HUES6 (cell line): Measurements from ENCODE around the gene IVD.
A peak's percentile ranks its signal among the peaks of the same experiment; 100 is the strongest.

ENCODE experiments used
- H3K27ac ChIP-seq: 2 replicates; pipeline ENCODE4 v1.7.0; 2013; ENCODE audit warnings: low read depth, mild to moderate bottlenecking, low read length, inconsistent platforms
- H3K27me3 ChIP-seq: 2 replicates; pipeline ENCODE4 v1.6.1; 2013; ENCODE audit warnings: low read length; ENCODE audit not compliant: control insufficient read depth, insufficient read depth
- H3K36me3 ChIP-seq: 2 replicates; pipeline ENCODE4 v1.6.1; 2013; ENCODE audit warnings: low read length; ENCODE audit not compliant: control insufficient read depth, insufficient read depth
- H3K4me1 ChIP-seq: 2 replicates; pipeline ENCODE4 v1.6.1; 2013; ENCODE audit warnings: low read length; ENCODE audit not compliant: control insufficient read depth, insufficient read depth
- H3K4me3 ChIP-seq: 2 replicates; pipeline ENCODE4 v1.5.1; 2013; ENCODE audit warnings: low read depth, low read length
- H3K9ac ChIP-seq: one replicate; pipeline ENCODE4 v1.6.1; 2013; ENCODE audit warnings: mild to moderate bottlenecking, low read length
- H3K9me3 ChIP-seq: 2 replicates; pipeline ENCODE4 v1.6.1; 2013; ENCODE audit warnings: low read depth, low read length; ENCODE audit not compliant: control insufficient read depth, insufficient read depth

Gene IVD

DNA sequence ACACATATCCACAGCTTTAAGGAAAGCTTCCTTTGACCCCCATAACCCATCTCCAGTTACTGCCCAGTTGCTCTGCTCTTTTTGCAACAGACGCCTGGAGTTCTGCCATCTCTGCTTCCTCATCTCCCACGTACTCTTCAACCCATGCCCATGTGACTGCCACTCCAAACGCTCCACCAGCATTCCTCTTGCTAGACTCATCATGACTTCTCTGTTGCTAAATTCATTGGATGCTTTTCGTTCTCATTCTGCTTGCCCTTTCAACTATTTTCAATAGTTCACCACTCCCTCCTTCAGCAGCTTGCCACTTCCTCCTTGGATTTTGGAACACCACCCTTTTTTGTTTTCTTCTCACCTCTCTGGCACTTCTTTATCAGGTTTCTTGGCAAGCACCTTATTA, 25.7 kb upstream of the IVD start:
- no peak overlapping the region for H3K9ac ChIP-seq
- H3K4me3 ChIP-seq = no peak overlapping the region
- H3K27ac ChIP-seq = no peak overlapping the region
- H3K36me3 ChIP-seq = peaks cover 5% of the 10 kb centered on the region
- H3K9me3 ChIP-seq = no peaks in the 10 kb centered on the region
- peaks cover 8% of the 10 kb centered on the region; the same call in 1 of the 2 replicates for H3K4me1 ChIP-seq
- no peaks in the 10 kb centered on the region for H3K27me3 ChIP-seq

GRCh38 chr15:40380636-40381035, 25.0 kb upstream of the IVD start:
- Histone ChIP-seq H3K27me3 (no peaks in the 10 kb centered on the region), H3K27ac (no peak overlapping the region)

DNA sequence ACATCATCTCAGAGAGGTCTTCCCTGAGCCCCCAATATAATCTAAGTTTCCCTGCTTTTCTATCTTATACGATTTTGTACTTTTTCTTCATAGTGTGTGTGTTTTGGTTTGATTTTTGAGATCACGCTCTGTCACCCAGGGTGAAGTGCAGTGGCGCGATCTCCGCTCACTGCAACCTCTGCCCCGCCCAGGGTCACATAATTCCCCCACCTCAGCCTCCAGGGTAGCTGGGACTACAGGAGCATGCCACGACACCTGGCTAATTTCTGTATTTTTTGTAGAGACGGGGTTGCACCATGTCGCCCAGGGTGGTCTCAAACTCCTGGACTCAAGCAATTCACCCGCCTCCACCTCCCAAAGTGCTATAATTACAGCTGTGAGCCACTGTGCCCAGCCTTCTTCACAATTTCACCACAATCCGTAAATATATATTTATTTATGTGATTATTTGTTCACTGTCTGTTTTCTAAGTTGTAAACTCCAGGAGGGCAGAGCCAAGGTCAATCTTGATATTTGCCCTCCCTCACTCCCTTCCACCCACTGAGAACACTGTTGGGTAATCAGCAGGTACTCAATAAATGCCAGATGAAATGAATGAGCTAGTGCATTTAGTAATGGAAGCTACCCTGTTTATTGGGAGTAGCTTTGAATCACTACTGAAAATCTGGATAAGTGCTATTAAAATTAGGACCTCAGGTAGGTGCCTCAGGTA, 23.6 kb upstream of the IVD start:
- Histone ChIP-seq H3K4me3 (peak overlapping the region; percentile 73), H3K9ac (no peak overlapping the region), H3K36me3 (peaks cover 25% of the 10 kb centered on the region), H3K9me3 (peaks cover 4% of the 10 kb centered on the region; the same call in 1 of the 2 replicates), H3K27ac (no peak overlapping the region), H3K27me3 (no peaks in the 10 kb centered on the region), H3K4me1 (peaks cover 8% of the 10 kb centered on the region; the same call in 1 of the 2 replicates)

More at GRCh38 chr15:40380636-40381035, 25.0 kb upstream of the IVD start:
- Histone ChIP-seq H3K4me3 (no peak overlapping the region), H3K36me3 (peaks cover 13% of the 10 kb centered on the region), H3K4me1 (peaks cover 8% of the 10 kb centered on the region; the same call in 1 of the 2 replicates), H3K9ac (no peak overlapping the region), H3K9me3 (no peaks in the 10 kb centered on the region)

GRCh38 chr15:40382580-40383456, 22.8 kb upstream of the IVD start, which contains the start of gene KNSTRN:
Gene KNSTRN (plus strand): TSS chr15:40382721. CDS start chr15:40382836, 115 bp downstream.
- H3K4me1 ChIP-seq = peaks cover 8% of the 10 kb centered on the region; the same call in 1 of the 2 replicates
- H3K27me3 ChIP-seq = no peaks in the 10 kb centered on the region
- H3K36me3 ChIP-seq = peaks cover 34% of the 10 kb centered on the region
- peak within 1 kb of the TSS; percentile 73 for H3K4me3 ChIP-seq
- H3K9me3 ChIP-seq = peaks cover 11% of the 10 kb centered on the region
- peak within 1 kb of the TSS; percentile 47; the same call in 1 of the 2 replicates for H3K27ac ChIP-seq
- peak within 1 kb of the TSS; percentile 71 for H3K9ac ChIP-seq

DNA sequence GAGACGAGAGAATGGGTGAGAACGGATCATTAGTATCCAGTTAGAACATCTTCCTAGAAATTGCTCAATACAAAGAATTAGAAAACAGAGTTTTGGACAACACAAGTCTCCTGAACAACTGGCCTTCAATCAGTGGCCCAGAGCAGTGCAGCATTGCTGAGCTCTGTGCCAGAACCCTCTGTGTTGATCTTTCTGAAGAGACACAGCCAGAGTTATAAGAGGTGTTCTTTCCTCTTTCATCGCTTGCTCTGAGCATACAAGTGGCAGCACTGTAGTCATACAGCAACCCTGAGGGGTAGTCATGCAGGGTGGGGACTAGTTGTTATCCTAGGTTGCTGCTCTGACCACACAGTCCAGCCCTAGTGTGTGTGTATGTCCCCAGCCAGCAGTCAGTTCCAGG, 19.1 kb upstream of the IVD start:
- Histone ChIP-seq H3K9ac (no peak overlapping the region), H3K36me3 (peaks cover 69% of the 10 kb centered on the region), H3K27ac (no peak overlapping the region), H3K27me3 (no peaks in the 10 kb centered on the region), H3K9me3 (peaks cover 11% of the 10 kb centered on the region), H3K4me1 (peaks cover 8% of the 10 kb centered on the region; the same call in 1 of the 2 replicates), H3K4me3 (no peak overlapping the region)

GRCh38 chr15:40388941-40389823, 16.4 kb upstream of the IVD start:
- Histone ChIP-seq H3K27ac (no peak overlapping the region), H3K9ac (no peak overlapping the region), H3K4me3 (no peak overlapping the region), H3K36me3 (peaks cover 96% of the 10 kb centered on the region), H3K27me3 (no peaks in the 10 kb centered on the region), H3K9me3 (peaks cover 11% of the 10 kb centered on the region), H3K4me1 (no peaks in the 10 kb centered on the region)

DNA sequence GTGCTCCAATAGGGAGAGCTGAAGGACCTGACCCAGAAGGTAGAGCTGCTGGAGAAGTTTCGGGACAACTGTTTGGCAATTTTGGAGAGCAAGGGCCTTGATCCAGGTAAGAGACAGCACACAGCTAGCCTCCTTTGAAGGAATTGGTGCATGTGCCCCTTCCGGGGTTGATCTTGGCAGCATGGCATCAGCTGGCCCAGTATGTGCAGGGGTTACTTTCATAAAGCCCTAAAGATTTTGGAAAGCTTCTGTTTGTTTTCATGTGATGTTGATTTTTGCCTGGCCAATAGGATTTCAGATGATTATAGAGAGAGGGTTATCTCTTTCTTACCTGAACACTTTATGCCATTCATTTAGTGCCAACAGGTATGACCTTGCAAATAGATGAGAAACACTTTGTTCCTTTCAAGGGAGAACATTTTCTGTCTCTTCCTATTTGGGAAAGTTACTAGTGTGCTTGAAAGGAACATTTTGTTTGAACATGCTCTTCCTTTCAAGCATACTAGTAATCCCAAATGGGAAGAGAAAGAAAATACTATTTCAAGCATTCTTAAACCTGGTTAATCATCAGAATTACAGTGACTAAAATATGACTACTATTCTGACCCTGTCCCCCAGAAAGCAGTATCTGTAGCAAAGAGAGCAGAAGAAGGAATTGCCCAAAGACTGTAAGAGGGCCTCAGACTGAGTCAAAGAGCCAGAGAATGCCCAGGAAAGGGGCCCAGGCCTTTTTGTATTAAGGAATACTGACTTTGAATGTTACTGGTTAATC, 15.6 kb upstream of the IVD start:
- Histone ChIP-seq H3K9ac (no peak overlapping the region), H3K27me3 (no peaks in the 10 kb centered on the region), H3K36me3 (peaks cover 96% of the 10 kb centered on the region), H3K4me1 (no peaks in the 10 kb centered on the region), H3K27ac (no peak overlapping the region), H3K9me3 (peaks cover 11% of the 10 kb centered on the region), H3K4me3 (no peak overlapping the region)

DNA sequence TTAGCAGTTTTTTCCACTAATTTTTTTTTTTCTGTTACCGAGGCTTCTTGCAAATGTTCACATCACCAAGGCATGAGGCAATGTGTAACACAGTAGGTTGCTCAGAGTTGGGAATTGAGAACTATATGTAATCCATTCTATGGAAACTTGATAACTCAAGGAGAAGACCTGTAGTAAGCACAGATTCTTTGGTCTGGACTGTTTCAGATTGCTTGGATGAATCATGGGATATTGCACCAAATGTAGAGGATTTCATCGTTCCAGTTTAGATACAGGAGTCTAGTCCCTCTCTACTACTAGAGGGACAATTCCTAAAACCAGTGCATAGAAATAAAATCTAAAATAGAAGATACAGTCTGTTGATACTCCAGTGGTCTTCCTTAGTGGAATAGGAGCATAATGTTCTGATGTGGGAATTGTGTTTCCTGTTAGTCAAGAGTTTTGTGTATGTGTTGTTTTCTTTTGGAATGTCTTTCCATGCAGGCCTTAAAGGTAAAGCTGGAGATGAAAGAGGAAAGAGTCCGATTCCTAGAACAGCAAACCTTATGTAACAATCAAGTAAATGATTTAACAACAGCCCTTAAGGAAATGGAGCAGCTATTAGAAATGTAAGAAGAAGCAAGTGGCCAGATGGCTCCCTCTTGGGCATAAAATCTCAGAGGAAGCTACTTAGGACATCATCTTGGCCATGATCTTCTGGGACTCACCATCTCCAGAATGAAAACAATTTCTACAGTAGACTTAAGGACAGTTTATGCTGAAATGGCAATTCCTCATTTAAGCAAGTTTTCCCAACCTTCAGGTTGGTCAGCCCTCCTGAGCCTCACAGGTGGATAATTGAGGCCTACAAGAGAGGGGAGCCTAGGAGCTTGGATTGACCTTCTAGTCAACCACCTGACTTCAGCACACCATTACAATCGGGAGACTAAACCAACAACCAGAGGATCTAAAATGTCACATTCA, 12.3 kb upstream of the IVD start:
- Histone ChIP-seq H3K4me3 (no peak overlapping the region), H3K36me3 (peaks cover 66% of the 10 kb centered on the region), H3K9me3 (no peaks in the 10 kb centered on the region), H3K4me1 (no peaks in the 10 kb centered on the region), H3K27ac (no peak overlapping the region), H3K27me3 (no peaks in the 10 kb centered on the region), H3K9ac (no peak overlapping the region)

DNA sequence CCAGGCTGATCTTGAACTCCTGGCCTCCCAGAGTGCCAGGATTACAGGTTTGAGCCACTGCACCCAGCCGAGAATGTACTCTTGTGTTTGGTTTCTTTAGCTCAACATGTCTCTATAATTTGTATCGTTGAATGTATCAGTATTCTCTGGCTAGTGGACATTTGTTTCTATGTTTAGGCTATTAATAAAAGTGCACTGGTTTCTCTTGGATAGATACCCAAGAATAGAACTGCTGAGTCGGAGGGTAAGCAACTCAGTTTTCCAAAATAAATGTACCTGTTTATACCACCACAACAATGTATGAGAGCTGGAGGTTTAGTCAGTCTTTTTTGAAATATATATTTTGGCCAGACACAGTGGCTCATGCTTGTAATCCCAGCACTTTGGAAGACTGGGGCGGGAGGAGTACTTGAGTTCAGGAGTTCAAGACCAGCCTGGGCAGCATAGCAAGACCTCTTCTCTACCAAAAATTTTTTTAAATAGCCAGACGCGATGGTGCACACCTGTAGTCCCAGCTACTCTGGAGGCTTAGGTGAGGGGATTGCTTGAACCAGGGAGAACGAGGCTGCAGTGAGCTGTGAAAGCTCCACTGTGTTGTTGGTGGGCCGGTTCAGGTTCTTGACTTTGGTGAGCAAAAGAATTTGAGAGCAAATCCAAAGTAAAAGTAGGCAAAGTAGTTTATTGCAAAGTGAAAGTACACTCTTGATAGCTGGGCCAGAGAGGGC, 7.7 kb upstream of the IVD start:
- H3K27me3 ChIP-seq = no peaks in the 10 kb centered on the region
- H3K9me3 ChIP-seq = no peaks in the 10 kb centered on the region
- H3K27ac ChIP-seq = no peak overlapping the region
- H3K9ac ChIP-seq = no peak overlapping the region
- H3K36me3 ChIP-seq = peaks cover 21% of the 10 kb centered on the region
- no peak overlapping the region for H3K4me3 ChIP-seq
- no peaks in the 10 kb centered on the region for H3K4me1 ChIP-seq
